ENCODE data around the gene PEX14. TPM values are rescaled to one million over a fixed set of nuclear protein-coding genes. Genes with fewer than 3 reads are reported as not detected.
A peak's percentile ranks its signal among the peaks of the same experiment; 100 is the strongest.

The PEX14 gene
- total and polyA plus RNA-seq, 2 experiments from 2014 or later: 10.0 to 20.9 TPM

DNA sequence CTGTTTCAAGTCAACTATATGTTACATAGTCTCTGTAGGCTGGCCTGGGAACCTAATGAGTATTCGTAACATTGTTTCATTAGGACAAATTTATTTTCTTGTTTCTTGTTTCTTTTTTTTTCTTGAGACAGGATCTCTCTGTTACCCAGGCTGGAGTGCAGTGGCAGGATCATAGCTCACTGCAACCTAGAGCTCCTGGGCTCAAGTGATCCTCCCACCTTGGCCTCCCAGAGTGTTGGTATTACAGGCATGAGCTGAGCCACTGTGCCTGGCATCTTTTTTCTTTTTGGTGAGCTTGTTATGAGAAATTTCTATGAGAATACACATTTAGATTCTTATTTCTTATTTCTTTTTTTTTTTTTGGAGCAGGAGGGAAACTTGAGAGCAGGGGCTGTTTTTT, 37.7 kb upstream of the PEX14 start:
- H3K9me3 ChIP-seq (ENCODE audit: low read depth): no peaks in the 10 kb centered on the region
- no peak for DNase-seq (ENCODE audit: low spot score)
- no peak for TF ChIP-seq EZH2 (IDR thresholded peaks at IDR 0.05; ENCODE audit: borderline replicate concordance)
- TF ChIP-seq, protein P1, sequence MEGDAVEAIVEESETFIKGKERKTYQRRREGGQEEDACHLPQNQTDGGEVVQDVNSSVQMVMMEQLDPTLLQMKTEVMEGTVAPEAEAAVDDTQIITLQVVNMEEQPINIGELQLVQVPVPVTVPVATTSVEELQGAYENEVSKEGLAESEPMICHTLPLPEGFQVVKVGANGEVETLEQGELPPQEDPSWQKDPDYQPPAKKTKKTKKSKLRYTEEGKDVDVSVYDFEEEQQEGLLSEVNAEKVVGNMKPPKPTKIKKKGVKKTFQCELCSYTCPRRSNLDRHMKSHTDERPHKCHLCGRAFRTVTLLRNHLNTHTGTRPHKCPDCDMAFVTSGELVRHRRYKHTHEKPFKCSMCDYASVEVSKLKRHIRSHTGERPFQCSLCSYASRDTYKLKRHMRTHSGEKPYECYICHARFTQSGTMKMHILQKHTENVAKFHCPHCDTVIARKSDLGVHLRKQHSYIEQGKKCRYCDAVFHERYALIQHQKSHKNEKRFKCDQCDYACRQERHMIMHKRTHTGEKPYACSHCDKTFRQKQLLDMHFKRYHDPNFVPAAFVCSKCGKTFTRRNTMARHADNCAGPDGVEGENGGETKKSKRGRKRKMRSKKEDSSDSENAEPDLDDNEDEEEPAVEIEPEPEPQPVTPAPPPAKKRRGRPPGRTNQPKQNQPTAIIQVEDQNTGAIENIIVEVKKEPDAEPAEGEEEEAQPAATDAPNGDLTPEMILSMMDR (IDR thresholded peaks at IDR 0.05; ENCODE audit: poor library complexity): no peak
- no peak for TF ChIP-seq EZH2phosphoT487 (IDR thresholded peaks at IDR 0.05; ENCODE audit: low read depth, severe bottlenecking, unreplicated experiment)
- H3K36me3 ChIP-seq (replicated peaks; ENCODE audit: insufficient read depth, low read depth): no peaks in the 10 kb centered on the region
- H2AFZ ChIP-seq: no peak overlapping the region
- no peaks in the 10 kb centered on the region for H4K20me1 ChIP-seq (ENCODE audit: insufficient read depth, poor library complexity, severe bottlenecking)
- H3K9me2 ChIP-seq (replicated peaks; ENCODE audit: insufficient read depth): no peaks in the 10 kb centered on the region
- no peaks in the 10 kb centered on the region for H3K27me3 ChIP-seq
- H3K4me3 ChIP-seq: no peak overlapping the region
- 96% methylated on average over 1 of the region's 1 CpG for WGBS (ENCODE audit: low lambda C conversion rate, missing lambda C conversion rate)
- H3K79me2 ChIP-seq: peaks cover 3% of the 10 kb centered on the region
- H3K4me1 ChIP-seq (ENCODE audit: insufficient read depth): peaks cover 6% of the 10 kb centered on the region
- H3K4me2 ChIP-seq: no peak overlapping the region
- no peak overlapping the region for H3K27ac ChIP-seq

DNA sequence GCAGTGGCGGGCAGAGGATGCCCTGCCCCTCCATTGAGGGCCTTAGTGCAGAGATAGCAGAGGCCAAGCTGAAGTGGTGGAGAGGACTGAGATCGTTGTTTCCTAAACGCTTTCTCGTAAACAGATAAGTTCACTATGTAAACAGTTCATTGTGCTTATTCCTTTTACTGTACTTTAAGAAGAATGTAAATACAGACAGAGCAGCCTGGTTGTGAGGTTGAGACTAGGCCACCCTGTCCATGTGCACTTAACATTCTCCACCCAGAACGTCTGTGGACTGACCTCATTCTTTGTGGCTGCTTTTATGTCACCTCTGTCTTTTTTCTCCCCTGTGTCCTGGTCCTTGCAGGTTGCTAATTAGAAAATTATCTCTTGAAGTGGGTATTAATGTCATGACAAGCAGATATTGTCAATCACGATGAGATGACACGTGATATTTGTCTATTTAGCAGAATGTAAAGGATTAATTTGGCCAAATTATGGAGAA, 36.0 kb upstream of the PEX14 start:
- no peaks in the 10 kb centered on the region for H3K36me3 ChIP-seq (replicated peaks; ENCODE audit: insufficient read depth, low read depth)
- H3K79me2 ChIP-seq: no peaks in the 10 kb centered on the region
- no peak overlapping the region for H2AFZ ChIP-seq
- no peaks in the 10 kb centered on the region for H3K9me3 ChIP-seq (ENCODE audit: low read depth)
- no peaks in the 10 kb centered on the region for H4K20me1 ChIP-seq (ENCODE audit: insufficient read depth, poor library complexity, severe bottlenecking)
- DNase-seq (ENCODE audit: low spot score): no peak
- peaks cover under 1% of the 10 kb centered on the region for H3K4me1 ChIP-seq (ENCODE audit: insufficient read depth)
- no peak overlapping the region for H3K4me3 ChIP-seq
- H3K9me2 ChIP-seq (replicated peaks; ENCODE audit: insufficient read depth): no peaks in the 10 kb centered on the region
- H3K4me2 ChIP-seq: no peak overlapping the region
- no peaks in the 10 kb centered on the region for H3K27me3 ChIP-seq
- 38% methylated on average over 7 of the region's 7 CpGs for WGBS (ENCODE audit: low lambda C conversion rate, missing lambda C conversion rate)
- no peak for TF ChIP-seq EZH2 (IDR thresholded peaks at IDR 0.05; ENCODE audit: borderline replicate concordance)
- peak overlapping the region; percentile 60 for H3K27ac ChIP-seq

DNA sequence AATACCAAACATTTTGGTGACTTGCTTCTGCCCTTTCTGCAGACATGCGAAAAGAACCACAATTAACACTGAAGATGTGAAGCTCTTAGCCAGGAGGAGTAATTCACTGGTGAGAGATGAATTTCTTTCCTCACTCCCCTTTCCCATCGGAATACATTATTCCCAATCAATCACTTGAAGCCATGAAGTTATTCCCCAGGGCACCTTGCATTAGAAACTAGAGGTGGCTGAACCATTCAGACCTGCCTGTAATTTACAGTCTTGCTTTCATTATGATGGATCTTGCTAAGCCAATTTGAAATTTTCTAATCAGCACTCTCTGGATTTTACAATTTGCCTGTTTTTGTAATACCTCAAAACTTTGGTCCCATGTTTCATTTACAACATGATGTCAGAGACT, 34.4 kb upstream of the PEX14 start:
- Histone ChIP-seq H3K4me2 (no peak overlapping the region), H4K20me1 (ENCODE audit: insufficient read depth, poor library complexity, severe bottlenecking) (no peaks in the 10 kb centered on the region), H3K79me2 (no peaks in the 10 kb centered on the region), H3K4me1 (ENCODE audit: insufficient read depth) (no peaks in the 10 kb centered on the region), H3K9me3 (ENCODE audit: low read depth) (no peaks in the 10 kb centered on the region), H3K36me3 (replicated peaks; ENCODE audit: insufficient read depth, low read depth) (no peaks in the 10 kb centered on the region), H3K4me3 (no peak overlapping the region), H2AFZ (no peak overlapping the region), H3K27ac (no peak overlapping the region), H3K27me3 (no peaks in the 10 kb centered on the region), H3K9me2 (replicated peaks; ENCODE audit: insufficient read depth) (no peaks in the 10 kb centered on the region)
- 97% methylated on average over 2 of the region's 2 CpGs for WGBS (ENCODE audit: low lambda C conversion rate, missing lambda C conversion rate)
- TF ChIP-seq EZH2 (IDR thresholded peaks at IDR 0.05; ENCODE audit: borderline replicate concordance): no peak
- TF ChIP-seq, protein P1 (IDR thresholded peaks at IDR 0.05; ENCODE audit: poor library complexity): no peak
- TF ChIP-seq EZH2phosphoT487 (IDR thresholded peaks at IDR 0.05; ENCODE audit: low read depth, severe bottlenecking, unreplicated experiment): no peak
- no peak for DNase-seq (ENCODE audit: low spot score)

DNA sequence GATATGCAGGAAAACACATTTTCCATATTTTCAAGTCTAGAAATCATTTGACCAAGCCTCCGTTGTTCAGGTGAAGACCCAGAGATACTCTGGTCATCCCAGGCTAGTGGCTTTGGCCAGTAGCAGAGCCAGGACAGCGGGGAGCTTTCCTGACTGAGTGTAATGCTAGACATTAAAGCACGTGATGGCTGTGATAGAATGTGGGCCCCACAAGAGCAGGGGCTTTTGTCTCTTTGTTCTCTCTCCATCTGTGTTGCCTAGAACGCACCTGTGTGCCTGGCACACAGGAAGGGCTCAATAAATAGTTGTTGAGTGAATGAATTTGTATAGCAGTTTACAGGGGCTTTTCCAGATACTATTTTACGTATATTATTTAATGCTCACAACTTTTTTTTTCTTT, 34.0 kb upstream of the PEX14 start:
- no peak overlapping the region for H3K27ac ChIP-seq
- H3K4me1 ChIP-seq (ENCODE audit: insufficient read depth): no peaks in the 10 kb centered on the region
- H2AFZ ChIP-seq: no peak overlapping the region
- H3K4me3 ChIP-seq: no peak overlapping the region
- H3K36me3 ChIP-seq (replicated peaks; ENCODE audit: insufficient read depth, low read depth): no peaks in the 10 kb centered on the region
- H4K20me1 ChIP-seq (ENCODE audit: insufficient read depth, poor library complexity, severe bottlenecking): no peaks in the 10 kb centered on the region
- no peaks in the 10 kb centered on the region for H3K79me2 ChIP-seq
- no peaks in the 10 kb centered on the region for H3K9me2 ChIP-seq (replicated peaks; ENCODE audit: insufficient read depth)
- no peak for TF ChIP-seq EZH2phosphoT487 (IDR thresholded peaks at IDR 0.05; ENCODE audit: low read depth, severe bottlenecking, unreplicated experiment)
- TF ChIP-seq EZH2 (IDR thresholded peaks at IDR 0.05; ENCODE audit: borderline replicate concordance): no peak
- TF ChIP-seq, protein P1 (IDR thresholded peaks at IDR 0.05; ENCODE audit: poor library complexity): no peak
- 94% methylated on average over 5 of the region's 5 CpGs for WGBS (ENCODE audit: low lambda C conversion rate, missing lambda C conversion rate)
- DNase-seq (ENCODE audit: low spot score): no peak
- no peaks in the 10 kb centered on the region for H3K9me3 ChIP-seq (ENCODE audit: low read depth)
- no peaks in the 10 kb centered on the region for H3K27me3 ChIP-seq
- H3K4me2 ChIP-seq: no peak overlapping the region

Data from hepatocyte (in vitro differentiated cells).